T47D (cell line): ENCODE data around the gene CHMP4A.
"Not testable (repeated sequence)": the region's sequence is repeated elsewhere in the genome, so short reads cannot be mapped to it uniquely, and the experiment has no call there.

Experiments used
- DNase-seq, 2 experiments: peaks; one replicate each; pipeline versions ENCODE4 v3.0.0 to v3.0.0-alpha.2; 2011 to 2012; ENCODE audit warnings: low read depth in 1 of 2, low spot score in 1 of 2
- JUND ChIP-seq: IDR thresholded peaks from 2 replicates; pipeline ENCODE4 v1.6.1; 2012; ENCODE audit warnings: low read depth
- in situ Hi-C: cut with HindIII; loops from 2 replicates; pipeline ENCODE4 v1.10.0; 2016; ENCODE audit warnings: low sequenced_read_pairs, low pct_unique_long_range_greater_than_20kb

Gene CHMP4A

DNA sequence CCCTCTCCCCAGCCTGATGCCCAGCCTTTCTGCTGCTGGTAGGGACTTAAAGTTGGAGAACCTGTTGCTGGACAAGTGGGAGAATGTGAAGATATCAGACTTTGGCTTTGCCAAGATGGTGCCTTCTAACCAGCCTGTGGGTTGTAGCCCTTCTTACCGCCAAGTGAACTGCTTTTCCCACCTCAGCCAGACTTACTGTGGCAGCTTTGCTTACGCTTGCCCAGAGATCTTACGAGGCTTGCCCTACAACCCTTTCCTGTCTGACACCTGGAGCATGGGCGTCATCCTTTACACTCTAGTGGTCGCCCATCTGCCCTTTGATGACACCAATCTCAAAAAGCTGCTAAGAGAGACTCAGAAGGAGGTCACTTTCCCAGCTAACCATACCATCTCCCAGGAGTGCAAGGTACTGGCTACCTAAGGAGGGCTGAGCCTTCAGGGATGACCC lies 6.2 kb downstream of the CHMP4A start:
- no peak for TF ChIP-seq JUND
- in situ Hi-C loops = no loop called here
- DNase-seq = no peak

DNA sequence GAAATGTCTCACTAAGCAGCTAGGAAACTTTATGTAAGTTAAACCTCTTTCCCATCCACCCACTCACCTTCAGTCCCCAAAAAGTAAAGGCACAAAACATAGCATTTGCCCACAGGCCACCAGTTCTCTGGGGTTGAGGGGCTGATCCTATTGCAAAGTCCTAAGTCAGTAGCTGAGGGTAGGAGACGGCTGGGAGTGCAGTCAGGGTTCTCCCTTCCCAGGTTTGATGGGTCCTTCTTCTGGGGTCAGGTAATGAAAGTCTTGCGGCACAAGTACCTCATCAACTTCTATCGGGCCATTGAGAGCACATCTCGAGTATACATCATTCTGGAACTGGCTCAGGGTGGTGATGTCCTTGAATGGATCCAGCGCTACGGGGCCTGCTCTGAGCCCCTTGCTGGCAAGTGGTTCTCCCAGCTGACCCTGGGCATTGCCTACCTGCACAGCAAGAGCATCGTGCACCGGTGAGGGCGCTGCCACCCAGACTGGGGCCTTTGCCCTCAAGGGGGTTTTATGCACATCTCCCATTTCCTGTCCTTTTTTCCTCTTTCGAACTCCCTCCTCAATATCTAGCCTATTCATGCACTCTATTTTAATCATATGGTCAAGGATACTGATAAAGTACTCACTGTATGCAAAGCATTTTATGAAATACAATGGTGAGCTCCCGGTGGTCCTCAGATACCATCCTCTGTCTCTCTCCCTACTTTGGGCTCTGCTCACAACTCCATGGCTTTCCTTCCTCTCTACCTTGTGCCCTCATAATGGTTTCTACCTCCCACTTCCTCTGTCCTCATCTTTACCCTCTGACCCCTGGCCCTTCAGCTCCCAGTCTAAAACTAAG lies 6.8 kb downstream of the CHMP4A start:
- in situ Hi-C loops = no loop called here
- DNase-seq = no peak
- TF ChIP-seq JUND = no peak

DNA sequence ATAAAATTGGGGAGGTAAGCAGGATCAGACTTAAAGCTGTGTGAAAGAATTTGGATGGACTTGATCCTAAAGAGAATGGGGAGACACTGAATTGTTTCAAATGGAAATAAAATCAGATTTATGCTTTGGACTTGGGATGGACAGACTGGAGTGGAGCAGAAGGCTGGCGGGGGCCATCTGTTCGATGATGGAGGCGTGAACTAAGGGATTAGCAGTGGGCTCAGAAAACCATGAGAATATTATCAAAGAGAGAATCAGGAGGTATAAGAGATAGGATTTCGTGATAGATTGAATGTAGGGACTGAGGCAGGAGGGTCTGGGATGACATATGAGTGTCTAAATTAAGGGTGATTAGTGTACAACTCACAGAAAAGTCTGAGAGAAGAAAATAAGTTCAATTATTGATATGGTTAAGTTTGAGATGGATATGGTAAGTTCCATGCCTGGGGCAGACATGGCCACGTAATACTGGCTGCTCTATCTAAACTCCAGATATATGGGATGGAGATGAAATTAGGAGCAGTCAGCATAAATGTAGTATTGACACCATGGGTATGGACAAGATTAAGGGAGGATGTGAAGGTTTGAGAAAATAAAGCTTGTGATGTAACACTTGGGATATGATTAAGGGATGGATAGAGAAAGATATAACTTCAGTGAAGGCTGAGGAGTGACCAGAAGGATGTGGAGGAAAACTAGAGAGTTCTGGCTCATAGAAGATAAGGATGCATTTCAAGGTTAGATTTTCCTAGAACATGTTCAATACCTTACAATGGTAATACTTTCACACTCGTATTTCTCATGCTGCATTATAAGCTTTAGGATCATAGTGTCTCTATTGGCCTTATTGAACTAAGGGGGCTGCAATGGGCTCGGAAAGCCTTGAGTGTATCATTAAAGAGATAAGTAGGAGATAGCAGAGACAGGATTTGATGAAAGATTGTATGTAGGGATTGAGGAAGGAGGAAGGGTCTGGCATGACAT lies 8.8 kb downstream of the CHMP4A start:
- no peak for TF ChIP-seq JUND
- in situ Hi-C loops = no loop called here
- no peak for DNase-seq

DNA sequence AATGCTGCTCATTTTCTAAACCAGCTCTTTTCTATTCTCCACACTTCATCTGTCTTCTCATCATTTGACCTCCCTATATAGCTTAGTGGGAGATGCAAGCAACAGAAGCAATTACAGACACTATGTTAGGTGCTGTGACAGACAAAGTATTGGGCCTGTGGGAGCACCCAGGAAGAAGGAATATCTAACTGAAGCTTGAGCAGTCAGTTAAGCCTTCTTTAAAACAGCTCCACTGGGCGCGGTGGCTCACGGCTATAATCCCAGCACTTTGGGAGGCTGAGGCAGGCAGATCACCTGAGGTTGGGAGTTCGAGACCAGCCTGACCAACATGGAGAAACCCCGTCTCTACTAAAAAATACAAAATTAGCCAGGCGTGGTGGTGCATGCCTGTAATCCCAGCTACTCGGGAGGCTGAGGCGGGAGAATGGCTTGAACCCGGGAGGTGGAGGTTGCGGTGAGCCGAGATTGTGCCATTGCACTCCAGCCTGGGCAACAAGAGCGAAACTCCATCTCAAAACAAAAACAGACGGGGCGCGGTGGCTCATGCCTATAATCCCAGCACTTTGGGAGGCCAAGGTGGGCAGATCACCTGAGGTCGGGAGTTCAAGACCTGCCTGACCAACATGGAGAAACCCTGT lies 9.9 kb downstream of the CHMP4A start:
- in situ Hi-C loops, DNase-seq: not testable (repeated sequence)

DNA sequence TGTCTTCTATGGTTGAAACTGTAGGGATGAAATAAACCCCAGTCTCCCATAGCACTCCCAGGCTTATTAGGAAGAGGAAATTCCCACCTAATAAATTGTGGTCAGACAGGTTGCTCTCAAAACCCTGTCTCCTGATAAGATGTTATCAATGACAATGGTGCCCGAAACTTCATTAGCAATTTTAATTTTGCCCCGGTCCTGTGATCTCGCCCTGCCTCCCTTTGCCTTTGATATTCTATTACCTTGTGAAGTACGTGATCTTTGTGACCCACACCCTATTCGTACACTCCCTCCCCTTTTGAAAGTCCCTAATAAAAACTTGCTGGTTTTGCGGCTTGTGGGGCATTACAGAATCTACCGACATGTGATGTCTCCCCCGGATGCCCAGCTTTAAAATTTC lies 10.8 kb downstream of the CHMP4A start:
- in situ Hi-C loops, DNase-seq: not testable (repeated sequence)

DNA sequence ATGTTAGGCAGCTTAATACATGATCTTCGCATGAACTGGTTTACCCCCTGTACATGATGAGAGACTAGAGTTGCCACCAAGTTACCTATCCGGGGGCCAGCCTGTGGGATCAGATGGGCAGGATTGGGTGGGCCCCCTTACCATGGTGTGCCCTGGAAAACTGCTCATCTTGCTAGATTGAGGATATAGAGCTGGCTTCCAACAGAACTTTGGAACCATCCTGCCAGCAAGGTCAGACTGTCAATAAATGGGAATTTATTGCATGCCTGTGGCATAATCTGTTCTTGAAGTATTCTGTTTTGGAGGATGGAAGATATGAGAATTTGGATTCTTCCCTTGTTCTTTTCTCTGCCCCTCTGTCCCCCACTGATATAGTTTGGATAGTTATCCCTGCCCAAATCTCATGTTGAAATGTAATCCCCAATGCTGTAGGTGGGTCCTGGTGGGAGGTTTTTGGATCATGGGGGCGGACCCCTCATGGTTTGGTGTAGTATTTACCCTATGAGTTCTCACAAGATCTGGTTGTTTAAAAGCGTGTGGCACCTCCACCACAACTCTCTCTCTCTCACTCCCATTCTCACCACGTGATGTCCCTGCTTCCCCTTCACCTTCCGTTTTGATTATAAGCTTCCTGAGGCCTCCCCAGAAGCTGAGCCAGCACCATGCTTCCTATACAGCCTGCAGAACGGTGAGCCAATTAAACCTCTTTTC lies 14.3 kb downstream of the CHMP4A start:
- DNase-seq = no peak
- in situ Hi-C loops = no loop called here
- no peak for TF ChIP-seq JUND

DNA sequence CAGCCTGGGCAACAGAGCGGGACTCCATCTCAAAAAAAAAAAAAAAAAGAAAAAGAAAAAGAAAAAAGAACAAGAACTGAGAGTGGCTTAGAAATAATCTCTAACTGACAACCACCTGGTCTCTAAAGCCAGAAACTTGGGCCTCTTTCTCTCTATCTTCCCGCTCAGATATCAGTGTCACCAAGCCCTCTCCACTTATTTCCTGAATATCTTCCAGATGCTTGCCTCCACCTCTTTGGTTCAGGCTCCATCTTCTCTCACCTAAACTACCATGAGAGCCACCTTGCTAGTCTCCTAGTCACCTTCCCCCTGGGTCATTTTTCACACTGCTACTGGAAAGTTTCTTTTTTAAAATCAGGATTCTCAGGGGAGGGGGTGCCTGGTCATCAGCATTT lies 16.2 kb downstream of the CHMP4A start:
- in situ Hi-C loops = no loop called here
- no peak for TF ChIP-seq JUND
- DNase-seq = no peak

DNA sequence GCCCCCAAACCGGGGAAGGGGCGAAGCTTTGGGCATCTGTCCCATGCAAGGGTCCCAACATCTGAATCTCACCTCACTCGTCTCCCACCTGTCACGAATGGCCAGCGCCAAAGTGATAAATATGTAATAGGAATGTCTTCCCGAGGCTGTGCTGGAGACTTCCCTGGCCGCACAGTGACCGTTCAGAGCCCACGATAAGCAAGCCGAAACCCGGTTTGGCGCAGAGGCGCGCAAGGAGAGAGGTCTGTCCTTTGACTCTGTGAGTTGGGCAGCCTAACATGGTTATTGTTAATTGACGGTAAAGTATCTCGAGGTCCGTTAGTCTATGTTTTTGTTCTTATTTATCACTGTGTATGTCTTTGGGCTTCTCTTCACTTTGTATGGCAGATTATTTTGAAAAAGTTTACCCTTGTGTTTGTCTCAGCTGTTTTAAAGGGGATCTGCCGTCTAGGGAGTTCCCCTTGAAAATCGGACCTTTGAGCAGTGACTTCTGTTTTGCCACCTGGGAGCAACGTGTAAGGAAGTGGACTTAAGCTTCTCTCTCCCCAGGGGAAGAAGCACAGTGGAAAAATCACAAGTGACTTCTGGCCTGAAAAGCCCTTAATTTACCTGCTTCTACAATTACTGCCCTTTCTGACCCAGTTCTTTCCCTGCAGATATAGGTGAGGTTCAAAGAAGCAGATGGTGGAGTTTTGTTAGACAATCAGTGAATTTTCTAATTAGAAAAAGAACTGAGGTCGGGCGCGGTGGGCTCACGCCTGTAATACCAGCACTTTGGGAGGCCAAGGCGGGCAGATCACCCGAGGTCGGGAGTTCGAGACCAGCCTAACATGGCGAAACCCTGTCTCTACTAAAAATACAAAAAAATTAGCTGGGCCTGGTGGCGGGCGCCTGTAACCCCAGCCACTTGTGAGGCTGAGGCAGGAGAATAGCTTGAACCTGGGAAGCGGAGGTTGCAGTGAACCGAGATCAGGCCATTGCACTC lies 16.9 kb downstream of the CHMP4A start:
- DNase-seq = no peak
- in situ Hi-C loops = no loop called here
- no peak for TF ChIP-seq JUND

DNA sequence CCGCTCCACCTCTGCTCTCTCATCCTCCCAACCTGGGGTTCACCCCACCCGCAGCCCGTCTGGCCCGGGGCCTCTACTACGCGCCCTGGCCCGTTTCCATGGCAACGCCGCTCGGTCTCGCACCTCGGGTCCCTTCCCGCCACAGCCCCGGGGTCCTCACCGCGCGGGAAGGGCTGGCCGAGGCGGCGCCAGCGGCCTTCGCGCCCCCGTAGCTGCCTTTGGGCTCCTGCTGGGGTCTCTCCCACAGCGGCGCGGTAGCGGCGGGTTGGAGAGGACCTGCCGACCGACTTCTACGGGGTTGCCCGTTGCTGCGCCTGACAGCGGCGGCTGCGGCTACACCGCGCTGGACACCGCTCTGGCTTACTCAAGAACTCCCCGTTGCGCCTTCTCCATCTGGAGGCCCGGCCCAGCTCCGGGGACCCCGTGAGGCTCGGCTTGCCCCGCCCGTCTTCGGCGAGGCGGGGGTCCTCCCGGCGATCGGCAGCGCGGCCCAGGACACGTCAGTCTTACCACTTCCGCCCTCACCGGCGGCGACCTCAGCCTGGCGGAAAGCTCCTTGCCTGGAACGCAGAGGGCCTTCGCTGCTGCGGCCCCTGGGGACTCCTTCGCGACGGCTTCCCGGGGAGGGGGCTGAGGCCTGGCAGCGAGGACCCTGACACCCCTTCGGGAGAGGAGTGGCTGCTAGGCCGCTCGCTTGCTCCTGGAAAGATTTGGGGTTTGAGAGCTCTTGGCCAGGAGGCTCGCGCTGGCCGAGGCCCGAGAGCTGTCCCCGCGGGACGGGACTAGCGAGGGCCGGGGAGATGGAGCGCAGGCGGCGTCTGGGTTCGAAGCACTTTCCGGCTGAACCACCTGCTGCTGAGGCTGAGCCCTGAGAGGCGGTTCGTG lies 17.9 kb downstream of the CHMP4A start, which contains the start of gene TM9SF1:
TM9SF1 (minus strand) TSS at position 256 of the 885 bp plus-strand sequence. CDS start 422 bp downstream, outside the sequence.
- no peak for TF ChIP-seq JUND
- in situ Hi-C loops = no loop called here
- peak; percentile 63 to 80 for DNase-seq

DNA sequence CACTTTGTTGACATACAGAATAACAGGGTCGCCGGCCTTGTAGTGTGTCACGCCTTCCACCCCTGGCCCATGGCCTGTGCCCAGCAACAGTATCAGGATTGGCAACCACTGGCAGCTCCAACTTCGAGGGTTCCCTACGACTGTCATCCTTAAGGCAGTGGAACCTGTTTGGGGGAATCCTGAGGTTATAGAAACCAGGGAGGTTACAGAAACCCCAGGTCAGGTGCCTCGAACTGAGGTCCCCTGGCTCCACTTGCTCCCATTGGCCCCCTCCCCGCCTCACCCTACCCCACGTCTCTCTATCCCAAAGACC lies 18.5 kb downstream of the CHMP4A start:
- no peak for DNase-seq
- no peak for TF ChIP-seq JUND
- in situ Hi-C loops = no loop called here
